Activated CD4-positive, alpha-beta memory T cell treated with anti-CD3 and anti-CD28 coated beads, Interleukin-2, amount 10 ng/mL, durations not matched to agents 7 days and 5 days (primary cell): ENCODE results near the gene COL25A1. TPM values are rescaled to one million over a fixed set of nuclear protein-coding genes. Genes with fewer than 3 reads are reported as not detected.
"Not testable (repeated sequence)": the region's sequence is repeated elsewhere in the genome, so short reads cannot be mapped to it uniquely, and the experiment has no call there.

ENCODE experiments used
- CTCF ChIA-PET: fragments of 350-600 bp; sonication (Branson Sonifier 250); formaldehyde crosslinking; loops from one replicate; lab custom pipeline; 2021; ENCODE audit warnings: antibody characterized with exemption, inconsistent platforms; lab: Charles Lee
- POLR2A ChIA-PET: fragments of 350-600 bp; sonication (Branson Sonifier 250); formaldehyde crosslinking; loops from one replicate; lab custom pipeline; 2021; ENCODE audit warnings: antibody characterized with exemption; lab: Charles Lee
- DNase-seq: peaks from one replicate; pipeline ENCODE4 v3.0.0-alpha.2; 2020
- H3K27ac Mint-ChIP-seq: one replicate; pipeline ENCODE4 v1.8.0; 2021; ENCODE audit warnings: mild to moderate bottlenecking, mixed read lengths
- H3K27me3 Mint-ChIP-seq: one replicate; pipeline ENCODE4 v1.8.0; 2021; ENCODE audit warnings: mixed read lengths
- H3K36me3 Mint-ChIP-seq: one replicate; pipeline ENCODE4 v1.8.0; 2021; ENCODE audit warnings: low read depth, mixed read lengths
- H3K4me1 Mint-ChIP-seq: one replicate; pipeline ENCODE4 v1.8.0; 2021; ENCODE audit warnings: mixed read lengths
- H3K4me3 Mint-ChIP-seq: one replicate; pipeline ENCODE4 v1.8.0; 2021; ENCODE audit warnings: mild to moderate bottlenecking, mixed read lengths
- H3K9me3 Mint-ChIP-seq: one replicate; pipeline ENCODE4 v1.8.0; 2021; ENCODE audit warnings: mixed read lengths
- total RNA-seq, 2 experiments: library from RNA; stranded (reverse); gene quantifications; one replicate each; pipeline ENCODE4 v1.2.3, GENCODE V29; 2021

The COL25A1 gene
- total RNA-seq, 2 experiments from 2014 or later: not detected

GRCh38 chr4:109072595-109072994, 229.9 kb downstream of the COL25A1 start:
- Mint-ChIP-seq H3K27ac (no peak overlapping the region), H3K4me3 (no peak overlapping the region), H3K36me3 (no peaks in the 10 kb centered on the region), H3K4me1 (no peaks in the 10 kb centered on the region), H3K27me3 (peaks cover 6% of the 10 kb centered on the region), H3K9me3 (no peaks in the 10 kb centered on the region)
- POLR2A ChIA-PET: no interaction called here
- no peak for DNase-seq
- CTCF ChIA-PET: no interaction called here

DNA sequence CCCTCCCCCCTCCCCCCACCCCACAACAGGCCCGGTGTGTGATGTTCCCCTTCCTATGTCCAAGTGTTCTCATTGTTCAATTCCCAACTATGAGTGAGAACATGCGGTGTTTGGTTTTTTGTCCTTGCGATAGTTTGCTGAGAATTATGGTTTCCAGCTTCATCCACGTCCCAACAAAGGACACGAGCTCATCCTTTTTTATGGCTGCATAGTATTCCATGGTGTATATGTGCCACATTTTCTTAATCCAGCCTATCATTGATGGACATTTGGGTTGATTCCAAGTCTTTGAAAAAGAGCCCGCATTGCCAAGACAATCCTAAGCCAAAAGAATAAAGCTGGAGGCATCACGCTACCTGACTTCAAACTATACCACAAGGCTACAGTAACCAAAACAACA, 231.8 kb downstream of the COL25A1 start:
- CTCF ChIA-PET, H3K27ac Mint-ChIP-seq, H3K36me3 Mint-ChIP-seq, DNase-seq, H3K27me3 Mint-ChIP-seq, H3K4me3 Mint-ChIP-seq, H3K9me3 Mint-ChIP-seq, H3K4me1 Mint-ChIP-seq, POLR2A ChIA-PET: not testable (repeated sequence)

GRCh38 chr4:109067508-109068235, 234.8 kb downstream of the COL25A1 start:
- no peak overlapping the region for H3K4me3 Mint-ChIP-seq
- ChIA-PET CTCF (no interaction called here), POLR2A (no interaction called here)
- DNase-seq: no peak
- H3K27me3 Mint-ChIP-seq: peaks cover 2% of the 10 kb centered on the region
- no peaks in the 10 kb centered on the region for H3K4me1 Mint-ChIP-seq
- no peaks in the 10 kb centered on the region for H3K36me3 Mint-ChIP-seq
- H3K27ac Mint-ChIP-seq: no peak overlapping the region
- H3K9me3 Mint-ChIP-seq: no peaks in the 10 kb centered on the region

- CTCF ChIA-PET: no interaction called here
- Mint-ChIP-seq H3K4me3 (no peak overlapping the region), H3K27ac (no peak overlapping the region), H3K9me3 (no peaks in the 10 kb centered on the region), H3K27me3 (peaks cover 10% of the 10 kb centered on the region), H3K4me1 (no peaks in the 10 kb centered on the region), H3K36me3 (no peaks in the 10 kb centered on the region)
- POLR2A ChIA-PET: no interaction called here
- no peak for DNase-seq
Measured at GRCh38 chr4:109065006-109065405, 237.5 kb downstream of the COL25A1 start.

DNA sequence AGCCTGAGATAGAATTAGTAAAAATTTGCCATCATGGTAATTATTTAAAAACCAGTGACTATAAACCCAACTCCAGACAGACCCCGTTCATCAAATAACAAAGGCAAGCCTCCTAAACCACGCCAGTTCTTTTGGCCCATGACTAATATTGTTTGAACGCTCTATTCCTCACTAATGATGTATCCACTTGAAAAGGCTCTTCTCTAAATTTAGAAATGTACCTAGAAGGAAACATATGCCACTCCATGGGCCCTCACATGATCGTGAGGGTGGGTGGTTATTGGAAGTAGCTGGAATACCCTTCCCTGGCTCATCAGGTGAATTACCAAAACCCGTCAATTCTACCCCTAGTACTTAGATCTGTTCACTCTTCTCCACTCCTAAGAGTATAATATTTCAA, 249.2 kb downstream of the COL25A1 start:
- DNase-seq: no peak
- ChIA-PET CTCF (no interaction called here), POLR2A (no interaction called here)
- Mint-ChIP-seq H3K4me1 (no peaks in the 10 kb centered on the region), H3K4me3 (no peak overlapping the region), H3K27ac (no peak overlapping the region), H3K27me3 (no peaks in the 10 kb centered on the region), H3K36me3 (no peaks in the 10 kb centered on the region), H3K9me3 (no peaks in the 10 kb centered on the region)

GRCh38 chr4:109052821-109053220, 249.6 kb downstream of the COL25A1 start:
- no peaks in the 10 kb centered on the region for H3K36me3 Mint-ChIP-seq
- no peaks in the 10 kb centered on the region for H3K4me1 Mint-ChIP-seq
- no peak overlapping the region for H3K4me3 Mint-ChIP-seq
- no peak for DNase-seq
- ChIA-PET CTCF (no interaction called here), POLR2A (no interaction called here)
- no peaks in the 10 kb centered on the region for H3K27me3 Mint-ChIP-seq
- no peak overlapping the region for H3K27ac Mint-ChIP-seq
- no peaks in the 10 kb centered on the region for H3K9me3 Mint-ChIP-seq

- Mint-ChIP-seq H3K27ac (no peak overlapping the region), H3K9me3 (no peaks in the 10 kb centered on the region), H3K4me3 (no peak overlapping the region), H3K27me3 (no peaks in the 10 kb centered on the region), H3K36me3 (no peaks in the 10 kb centered on the region), H3K4me1 (peaks cover 3% of the 10 kb centered on the region)
- ChIA-PET POLR2A (no interaction called here), CTCF (no interaction called here)
- DNase-seq: no peak
Measured at GRCh38 chr4:109051054-109051453, 251.4 kb downstream of the COL25A1 start.

GRCh38 chr4:109049926-109050325, 252.5 kb downstream of the COL25A1 start:
- ChIA-PET CTCF (no interaction called here), POLR2A (no interaction called here)
- Mint-ChIP-seq H3K36me3 (no peaks in the 10 kb centered on the region), H3K27ac (no peak overlapping the region), H3K4me3 (no peak overlapping the region), H3K4me1 (peaks cover 3% of the 10 kb centered on the region), H3K9me3 (no peaks in the 10 kb centered on the region), H3K27me3 (no peaks in the 10 kb centered on the region)
- no peak for DNase-seq

GRCh38 chr4:109046471-109047201, 255.8 kb downstream of the COL25A1 start:
- Mint-ChIP-seq H3K4me3 (no peak overlapping the region), H3K27me3 (peaks cover 6% of the 10 kb centered on the region)

GRCh38 chr4:109044431-109044830, 258.0 kb downstream of the COL25A1 start:
- Mint-ChIP-seq H3K4me1 (peaks cover 3% of the 10 kb centered on the region), H3K9me3 (no peaks in the 10 kb centered on the region), H3K27me3 (peaks cover 8% of the 10 kb centered on the region), H3K36me3 (no peaks in the 10 kb centered on the region), H3K4me3 (no peak overlapping the region), H3K27ac (no peak overlapping the region)
- no peak for DNase-seq
- POLR2A ChIA-PET: no interaction called here
- CTCF ChIA-PET: no interaction called here

More at GRCh38 chr4:109046471-109047201, 255.8 kb downstream of the COL25A1 start:
- ChIA-PET POLR2A (no interaction called here), CTCF (no interaction called here)
- peaks cover 3% of the 10 kb centered on the region for H3K4me1 Mint-ChIP-seq
- H3K36me3 Mint-ChIP-seq: no peaks in the 10 kb centered on the region
- H3K27ac Mint-ChIP-seq: no peak overlapping the region
- no peak for DNase-seq
- no peaks in the 10 kb centered on the region for H3K9me3 Mint-ChIP-seq

GRCh38 chr4:109043286-109043685, 259.2 kb downstream of the COL25A1 start:
- DNase-seq: no peak
- peaks cover 10% of the 10 kb centered on the region for H3K27me3 Mint-ChIP-seq
- ChIA-PET CTCF (no interaction called here), POLR2A (no interaction called here)
- peaks cover 3% of the 10 kb centered on the region for H3K4me1 Mint-ChIP-seq
- H3K27ac Mint-ChIP-seq: no peak overlapping the region
- H3K36me3 Mint-ChIP-seq: no peaks in the 10 kb centered on the region
- H3K9me3 Mint-ChIP-seq: no peaks in the 10 kb centered on the region
- H3K4me3 Mint-ChIP-seq: no peak overlapping the region

DNA sequence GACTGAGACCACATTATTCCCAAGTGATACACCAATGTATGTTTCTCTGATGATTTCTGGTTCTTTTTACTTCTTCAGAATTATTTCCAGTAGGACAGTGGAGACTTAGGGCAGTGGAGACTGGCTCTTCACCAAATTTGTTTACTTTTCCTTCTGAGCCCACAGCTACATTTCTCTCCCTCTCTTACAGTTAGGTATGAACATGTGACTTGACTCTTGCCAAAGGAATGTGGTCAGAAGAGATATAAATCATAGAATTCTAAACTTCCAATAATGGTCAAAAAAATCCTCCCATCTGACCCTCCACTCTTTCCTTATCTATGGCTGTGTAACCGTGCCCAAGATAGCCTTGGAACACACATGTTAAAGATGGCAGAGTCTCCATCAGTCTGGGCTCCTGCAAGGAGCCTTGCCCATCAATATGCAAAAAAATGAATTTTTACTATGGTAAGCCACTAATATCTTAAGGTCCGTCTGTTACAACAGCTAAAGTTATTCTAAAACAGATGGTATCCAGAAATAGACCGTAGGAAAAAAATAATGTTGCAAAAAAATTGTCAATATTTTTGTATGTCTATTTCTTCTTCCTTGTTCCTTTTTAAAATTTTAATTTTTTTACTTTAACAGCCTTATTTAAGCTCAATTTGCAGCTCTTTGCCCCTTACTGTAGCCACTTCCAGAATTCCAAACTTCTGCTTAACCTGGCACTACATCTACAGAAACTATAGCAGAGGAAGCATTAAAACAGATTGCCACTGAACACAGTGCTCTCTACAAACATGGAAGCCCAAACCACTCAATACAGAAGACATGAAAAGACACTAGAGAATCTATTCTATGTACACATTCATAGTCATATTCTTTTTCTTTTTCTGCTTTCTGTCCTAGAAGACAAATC, 260.7 kb downstream of the COL25A1 start:
- Mint-ChIP-seq H3K4me1 (peaks cover 2% of the 10 kb centered on the region), H3K27ac (no peak overlapping the region), H3K9me3 (no peaks in the 10 kb centered on the region), H3K36me3 (no peaks in the 10 kb centered on the region), H3K27me3 (peaks cover 14% of the 10 kb centered on the region), H3K4me3 (no peak overlapping the region)
- ChIA-PET CTCF (no interaction called here), POLR2A (no interaction called here)
- no peak for DNase-seq

GRCh38 chr4:109040441-109040840, 262.0 kb downstream of the COL25A1 start:
- Mint-ChIP-seq H3K36me3 (no peaks in the 10 kb centered on the region), H3K27ac (no peak overlapping the region), H3K4me1 (no peaks in the 10 kb centered on the region), H3K4me3 (no peak overlapping the region), H3K27me3 (peaks cover 17% of the 10 kb centered on the region), H3K9me3 (no peaks in the 10 kb centered on the region)
- no peak for DNase-seq
- CTCF ChIA-PET: no interaction called here
- POLR2A ChIA-PET: no interaction called here
